MM.1S (cell line): ENCODE results near the gene LHB.
"Not testable (repeated sequence)": the region's sequence is repeated elsewhere in the genome, so short reads cannot be mapped to it uniquely, and the experiment has no call there.

ENCODE experiments used
- EZH2 ChIP-seq: fragments of 300-600 bp; sonication (generic); optimal IDR thresholded peaks from 2 replicates; pipeline ENCODE3; 2017; ENCODE audit warnings: low read depth, mild to moderate bottlenecking, antibody characterized with exemption, low read length, mixed read lengths
- TF ChIP-seq, protein P1 (sequence below): fragments of 300-600 bp; sonication (generic); IDR thresholded peaks from 2 replicates; pipeline ENCODE4 v1.5.1; 2016; ENCODE audit warnings: antibody characterized with exemption, low read length, mixed read lengths

DNA sequence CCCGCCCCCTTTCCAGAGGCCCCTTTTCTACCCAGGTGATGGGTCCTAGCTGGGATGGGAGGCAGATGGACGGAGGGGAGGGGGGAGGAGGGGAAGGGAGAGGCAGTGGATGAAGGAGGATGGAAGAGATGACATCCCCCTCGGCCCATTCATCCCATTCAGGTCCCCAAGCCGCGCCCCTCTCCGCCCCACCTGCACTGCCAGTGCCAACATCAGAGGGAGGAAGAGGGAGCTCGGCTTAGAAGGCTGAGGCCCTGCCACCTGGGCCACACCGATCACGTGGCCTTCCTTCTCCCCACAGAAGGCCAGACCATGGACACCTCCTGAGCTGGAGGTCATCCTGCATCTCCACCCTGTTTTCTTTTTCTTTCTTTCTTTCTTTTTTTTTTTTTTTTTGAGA is 11.8 kb upstream of the LHB start:
- TF ChIP-seq, protein P1, sequence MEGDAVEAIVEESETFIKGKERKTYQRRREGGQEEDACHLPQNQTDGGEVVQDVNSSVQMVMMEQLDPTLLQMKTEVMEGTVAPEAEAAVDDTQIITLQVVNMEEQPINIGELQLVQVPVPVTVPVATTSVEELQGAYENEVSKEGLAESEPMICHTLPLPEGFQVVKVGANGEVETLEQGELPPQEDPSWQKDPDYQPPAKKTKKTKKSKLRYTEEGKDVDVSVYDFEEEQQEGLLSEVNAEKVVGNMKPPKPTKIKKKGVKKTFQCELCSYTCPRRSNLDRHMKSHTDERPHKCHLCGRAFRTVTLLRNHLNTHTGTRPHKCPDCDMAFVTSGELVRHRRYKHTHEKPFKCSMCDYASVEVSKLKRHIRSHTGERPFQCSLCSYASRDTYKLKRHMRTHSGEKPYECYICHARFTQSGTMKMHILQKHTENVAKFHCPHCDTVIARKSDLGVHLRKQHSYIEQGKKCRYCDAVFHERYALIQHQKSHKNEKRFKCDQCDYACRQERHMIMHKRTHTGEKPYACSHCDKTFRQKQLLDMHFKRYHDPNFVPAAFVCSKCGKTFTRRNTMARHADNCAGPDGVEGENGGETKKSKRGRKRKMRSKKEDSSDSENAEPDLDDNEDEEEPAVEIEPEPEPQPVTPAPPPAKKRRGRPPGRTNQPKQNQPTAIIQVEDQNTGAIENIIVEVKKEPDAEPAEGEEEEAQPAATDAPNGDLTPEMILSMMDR = not testable (repeated sequence)
- not testable (repeated sequence) for TF ChIP-seq EZH2
